ENCODE measurements around the gene NDUFS5. TPM values are rescaled to one million over a fixed set of nuclear protein-coding genes. Genes with fewer than 3 reads are reported as not detected.

NDUFS5 gene
- total RNA-seq, 1 donor from 2014 or later, result 194 TPM

GRCh38 chr1:38990738-38991637 lies 35.2 kb upstream of the NDUFS5 start, which contains the start of gene AKIRIN1:
AKIRIN1 (plus strand) TSS chr1:38991276; CDS start chr1:38991381, 105 bp downstream.
- Histone ChIP-seq H3K4me3 (peak within 1 kb of the TSS; percentile 82), H3K27me3 (no peaks in the 10 kb centered on the region), H3K36me3 (no peaks in the 10 kb centered on the region), H3K4me1 (peaks cover 0 to 3% of the 10 kb centered on the region in 2 donors), H3K9me3 (no peaks in the 10 kb centered on the region), H3K27ac (peak within 1 kb of the TSS; percentile 88 to 89)
- intact Hi-C loops (cut with DNase I), result loop anchor here (1.0 to 5.0 kb wide), 3 partner anchors 36 to 132 kb away; partner anchors contain the start of genes MYCBP, NDUFS5 and RRAGC
- peak; percentile 88 to 99 for DNase-seq (ENCODE audit: low spot score in 2 of 2)
- peak in 2 of 3 experiments; percentile 31 to 48 for TF ChIP-seq CTCF (IDR thresholded peaks at IDR 0.05)

- Histone ChIP-seq H3K27me3 (no peaks in the 10 kb centered on the region), H3K4me3 (peak overlapping the region; percentile 82), H3K27ac (peak overlapping the region; percentile 88 to 89), H3K4me1 (peaks cover 0 to 3% of the 10 kb centered on the region in 2 donors), H3K36me3 (no peaks in the 10 kb centered on the region), H3K9me3 (no peaks in the 10 kb centered on the region)
- no peak for TF ChIP-seq CTCF (IDR thresholded peaks at IDR 0.05)
- intact Hi-C loops (cut with DNase I), result loop anchor here (1.0 to 5.0 kb wide), 3 partner anchors 35 to 133 kb away; partner anchors contain the start of genes MYCBP, NDUFS5 and RRAGC
- DNase-seq (ENCODE audit: low spot score in 2 of 2), result peak in 1 of 2 donors; percentile 71
Measured at GRCh38 chr1:38991638-38992411, 34.3 kb upstream of the NDUFS5 start.

DNA sequence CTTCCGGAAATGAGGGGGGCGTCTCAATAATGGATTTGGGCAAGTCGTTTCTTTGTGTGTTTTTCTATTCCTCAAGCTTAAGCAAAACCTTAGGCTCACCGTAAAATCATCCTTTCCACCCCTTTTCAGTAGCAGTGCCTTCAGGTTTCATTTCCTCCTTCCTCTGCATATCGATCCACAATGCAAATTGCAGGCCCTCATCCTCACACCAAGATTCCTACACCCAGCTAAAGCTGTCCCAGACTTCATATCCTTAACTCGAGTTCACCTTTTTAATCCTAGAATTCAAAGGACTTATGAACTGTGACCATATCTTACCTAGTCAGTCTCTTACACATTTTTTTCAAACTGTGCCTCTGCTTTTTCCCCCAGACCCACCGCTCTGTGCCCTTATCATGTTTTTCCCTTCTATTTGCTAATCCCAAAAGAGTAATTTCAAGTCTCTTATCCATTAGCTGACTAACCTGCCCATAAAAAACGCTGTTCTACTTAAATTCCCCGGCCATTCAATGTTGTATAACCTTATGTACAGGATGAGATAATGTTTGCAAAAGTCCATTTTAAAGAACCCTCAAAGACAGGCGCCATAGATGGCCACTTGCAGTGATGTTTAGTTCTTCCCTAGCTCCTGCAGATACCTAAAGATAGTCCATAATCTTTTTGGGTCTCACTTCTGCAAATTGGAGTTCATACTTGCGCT lies 33.6 kb upstream of the NDUFS5 start:
- intact Hi-C loops (cut with DNase I), result loop anchor here (5.0 kb wide), 1 partner anchor 120 kb away; the partner anchor contains the start of gene MYCBP
- Histone ChIP-seq H3K4me1 (peaks cover 0 to 7% of the 10 kb centered on the region in 2 donors), H3K27ac (peak overlapping the region; percentile 88 to 89), H3K27me3 (no peaks in the 10 kb centered on the region), H3K9me3 (no peaks in the 10 kb centered on the region), H3K4me3 (peak overlapping the region; percentile 82), H3K36me3 (no peaks in the 10 kb centered on the region)
- no peak for DNase-seq (ENCODE audit: low spot score in 2 of 2)
- no peak for TF ChIP-seq CTCF (IDR thresholded peaks at IDR 0.05)

- Histone ChIP-seq H3K27ac (no peak overlapping the region), H3K36me3 (peaks cover 0 to 6% of the 10 kb centered on the region in 2 donors), H3K27me3 (no peaks in the 10 kb centered on the region), H3K4me1 (peaks cover 0 to 7% of the 10 kb centered on the region in 2 donors), H3K4me3 (no peak overlapping the region), H3K9me3 (no peaks in the 10 kb centered on the region)
- intact Hi-C loops (cut with DNase I), result loop anchor here (5.0 kb wide), 1 partner anchor 122 kb away; the partner anchor contains the start of gene MYCBP
- TF ChIP-seq CTCF (IDR thresholded peaks at IDR 0.05), result no peak
- DNase-seq (ENCODE audit: low spot score in 2 of 2), result no peak
Measured at GRCh38 chr1:38994196-38994595, 32.0 kb upstream of the NDUFS5 start.

All from ascending aorta (tissue), 2 donors.